T-helper 22 cell (primary cell): ENCODE measurements around the gene NOSTRIN.
"Not testable (repeated sequence)": the region's sequence is repeated elsewhere in the genome, so short reads cannot be mapped to it uniquely, and the experiment has no call there.

Source experiments
- DNase-seq: peaks from one replicate; pipeline ENCODE4 v3.0.0-alpha.2; 2020; ENCODE audit warnings: low read depth

Gene NOSTRIN

GRCh38 chr2:168819050-168819715, 16.7 kb downstream of the NOSTRIN start:
- no peak for DNase-seq

- no peak for DNase-seq
These were observed 17.5 kb downstream of the NOSTRIN start for GRCh38 chr2:168819829-168820489.

- no peak for DNase-seq
These were observed 19.1 kb downstream of the NOSTRIN start for GRCh38 chr2:168821577-168821976.

GRCh38 chr2:168821992-168822391, 19.6 kb downstream of the NOSTRIN start:
- DNase-seq, result no peak

- DNase-seq, result no peak
These were observed 22.7 kb downstream of the NOSTRIN start for GRCh38 chr2:168825126-168825525.

GRCh38 chr2:168830958-168831357, 28.5 kb downstream of the NOSTRIN start:
- DNase-seq, result no peak

- no peak for DNase-seq
These were observed 29.2 kb downstream of the NOSTRIN start for GRCh38 chr2:168831662-168832061.

GRCh38 chr2:168835969-168836368, 33.5 kb downstream of the NOSTRIN start:
- DNase-seq, result no peak

GRCh38 chr2:168841445-168841844, 39.0 kb downstream of the NOSTRIN start:
- no peak for DNase-seq

- DNase-seq, result no peak
These were observed 40.8 kb downstream of the NOSTRIN start for GRCh38 chr2:168843253-168843652.

- DNase-seq, result no peak
These were observed 45.8 kb downstream of the NOSTRIN start for GRCh38 chr2:168848225-168848624.

- DNase-seq, result no peak
These were observed 47.2 kb downstream of the NOSTRIN start for GRCh38 chr2:168849610-168850009.

GRCh38 chr2:168850846-168851245, 48.4 kb downstream of the NOSTRIN start:
- DNase-seq, result no peak

GRCh38 chr2:168851674-168852320, 49.4 kb downstream of the NOSTRIN start:
- DNase-seq, result no peak

- DNase-seq, result no peak
These were observed 50.0 kb downstream of the NOSTRIN start for GRCh38 chr2:168852481-168852880.

- DNase-seq, result no peak
These were observed 51.0 kb downstream of the NOSTRIN start for GRCh38 chr2:168853471-168853870.

GRCh38 chr2:168854651-168855050, 52.2 kb downstream of the NOSTRIN start:
- no peak for DNase-seq

GRCh38 chr2:168855601-168856000, 53.2 kb downstream of the NOSTRIN start:
- DNase-seq, result no peak

GRCh38 chr2:168858146-168858545, 55.7 kb downstream of the NOSTRIN start:
- DNase-seq, result no peak

- DNase-seq, result not testable (repeated sequence)
These were observed 64.7 kb downstream of the NOSTRIN start for GRCh38 chr2:168867164-168867563.

GRCh38 chr2:168870369-168870768, 67.9 kb downstream of the NOSTRIN start:
- not testable (repeated sequence) for DNase-seq

GRCh38 chr2:168870824-168871223, 68.4 kb downstream of the NOSTRIN start:
- not testable (repeated sequence) for DNase-seq

- no peak for DNase-seq
These were observed 72.1 kb downstream of the NOSTRIN start for GRCh38 chr2:168874368-168875054.
